T47D (cell line): ENCODE measurements around the gene MRPL4.

ENCODE experiments used
- DNase-seq, 2 experiments: peaks; one replicate each; pipeline versions ENCODE4 v3.0.0 to v3.0.0-alpha.2; 2011 to 2012; ENCODE audit warnings: low read depth in 1 of 2, low spot score in 1 of 2
- JUND ChIP-seq: IDR thresholded peaks from 2 replicates; pipeline ENCODE4 v1.6.1; 2012; ENCODE audit warnings: low read depth
- in situ Hi-C: cut with HindIII; loops from 2 replicates; pipeline ENCODE4 v1.10.0; 2016; ENCODE audit warnings: low sequenced_read_pairs, low pct_unique_long_range_greater_than_20kb

Gene MRPL4

DNA sequence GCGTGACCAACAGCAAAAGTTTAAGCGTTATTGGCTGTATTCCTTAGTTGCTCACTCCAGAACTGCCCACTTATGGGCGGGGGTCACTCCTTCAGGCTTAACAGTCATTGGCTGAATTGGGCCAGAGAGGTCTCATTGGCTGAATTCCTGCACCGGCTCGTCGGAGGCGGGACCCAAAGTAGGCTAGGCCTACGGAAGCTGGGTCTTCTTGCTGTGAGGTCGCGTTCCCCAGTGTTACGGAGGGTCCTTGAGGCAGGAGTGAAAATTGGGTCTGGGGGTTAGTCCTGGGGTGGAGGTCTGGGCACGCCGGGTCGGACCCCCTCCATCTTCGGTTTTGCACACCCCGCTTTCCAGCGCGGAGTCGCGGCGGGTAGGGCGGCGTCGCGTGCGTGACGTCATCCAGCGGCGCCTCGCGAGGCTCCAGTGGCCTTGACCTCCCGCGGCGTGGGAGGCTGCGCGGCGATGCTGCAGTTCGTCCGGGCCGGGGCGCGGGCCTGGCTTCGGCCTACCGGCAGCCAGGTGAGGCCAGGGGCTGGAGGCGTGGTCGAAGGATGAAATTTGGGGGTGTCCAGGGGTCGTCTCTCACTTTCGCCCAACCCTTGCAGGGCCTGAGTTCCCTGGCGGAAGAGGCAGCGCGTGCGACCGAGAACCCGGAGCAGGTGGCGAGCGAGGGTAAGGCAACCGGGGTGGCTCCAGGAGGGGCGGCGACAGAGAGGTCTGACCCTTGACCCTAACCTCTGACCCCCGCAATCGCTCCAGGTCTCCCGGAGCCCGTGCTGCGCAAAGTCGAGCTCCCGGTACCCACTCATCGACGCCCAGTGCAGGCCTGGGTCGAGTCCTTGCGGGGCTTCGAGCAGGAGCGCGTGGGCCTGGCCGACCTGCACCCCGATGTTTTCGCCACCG is at the start of gene MRPL4:
MRPL4 (plus strand) TSS at position 423 of the 903 bp plus-strand sequence; CDS start at position 463, 40 bp downstream.
- in situ Hi-C loops = no loop called here
- no peak for TF ChIP-seq JUND

GRCh38 chr19:10203686-10204085 is 48.3 kb upstream of the MRPL4 start:
- DNase-seq = no peak
- in situ Hi-C loops = no loop called here
- no peak for TF ChIP-seq JUND

More for the DNA sequence above, at the start of gene MRPL4:
- DNase-seq = peak; percentile 83 to 98

DNA sequence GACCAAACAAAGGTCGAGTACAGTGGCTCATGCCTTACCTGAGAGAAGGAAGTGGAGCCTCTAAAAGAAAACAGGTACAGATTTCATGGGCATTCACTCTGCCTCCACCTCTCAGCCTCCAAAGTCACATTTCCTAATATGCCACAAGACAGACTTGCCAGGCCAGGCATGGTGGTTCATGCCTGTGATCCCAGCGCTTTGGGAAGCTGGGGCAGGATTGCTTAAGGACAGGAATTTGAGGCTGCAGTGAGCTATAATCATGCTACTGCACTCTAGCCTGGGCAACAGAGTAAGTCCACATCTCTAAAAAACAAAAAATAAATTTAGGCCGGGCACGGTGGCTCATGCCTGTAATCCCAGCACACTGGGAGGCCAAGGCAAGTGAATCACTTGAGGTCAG is 46.4 kb upstream of the MRPL4 start:
- no peak for TF ChIP-seq JUND
- in situ Hi-C loops = no loop called here
- DNase-seq = no peak

GRCh38 chr19:10206226-10206885 is 45.7 kb upstream of the MRPL4 start:
- in situ Hi-C loops = no loop called here
- no peak for TF ChIP-seq JUND

DNA sequence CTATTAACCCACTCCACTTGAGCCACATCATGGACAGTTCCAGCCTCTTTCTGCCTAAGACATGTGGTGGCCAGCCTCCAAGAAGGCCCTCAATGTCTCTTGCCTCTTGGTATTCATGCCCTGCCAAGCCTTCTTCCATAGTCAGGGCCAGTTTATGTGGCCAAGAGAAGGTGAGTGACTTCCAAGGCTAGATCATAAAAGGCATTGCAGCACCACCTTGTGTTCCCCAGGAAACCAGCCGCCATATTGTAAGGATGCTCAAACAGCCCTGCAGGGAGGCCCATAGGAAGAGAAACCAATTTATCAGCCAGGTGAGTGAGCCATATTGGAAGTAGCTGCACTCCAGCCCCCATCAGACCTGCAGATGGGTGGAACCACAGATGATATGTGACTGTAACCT is 45.0 kb upstream of the MRPL4 start:
- no peak for TF ChIP-seq JUND
- in situ Hi-C loops = no loop called here
- no peak for DNase-seq

More at GRCh38 chr19:10206226-10206885, 45.7 kb upstream of the MRPL4 start:
- DNase-seq = no peak

DNA sequence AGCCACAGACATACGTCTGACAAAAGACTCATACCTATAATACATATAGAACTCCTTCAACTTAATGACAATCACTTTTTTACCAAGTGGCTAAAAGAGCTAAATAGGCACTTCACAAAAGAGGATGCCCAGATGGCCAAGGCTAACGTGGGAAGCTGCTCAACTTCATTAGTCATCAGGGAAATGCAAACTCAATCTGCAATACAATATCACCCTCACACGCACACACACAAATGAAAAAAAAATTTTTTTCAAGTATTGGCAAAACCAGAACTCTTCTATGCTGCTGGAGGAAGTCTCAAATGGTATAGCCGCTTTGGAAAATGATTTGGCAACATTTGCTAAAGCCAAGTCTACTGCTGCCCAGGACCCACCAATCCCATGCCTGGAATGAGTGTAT is 42.7 kb upstream of the MRPL4 start:
- in situ Hi-C loops = no loop called here

GRCh38 chr19:10211061-10211460 is 41.0 kb upstream of the MRPL4 start:
- DNase-seq = no peak
- no peak for TF ChIP-seq JUND
- in situ Hi-C loops = no loop called here

More for the DNA sequence above, 42.7 kb upstream of the MRPL4 start:
- TF ChIP-seq JUND = no peak
- no peak for DNase-seq

- TF ChIP-seq JUND = no peak
- in situ Hi-C loops = no loop called here
- DNase-seq = no peak
These were observed 40.3 kb upstream of the MRPL4 start for GRCh38 chr19:10211691-10212090.

DNA sequence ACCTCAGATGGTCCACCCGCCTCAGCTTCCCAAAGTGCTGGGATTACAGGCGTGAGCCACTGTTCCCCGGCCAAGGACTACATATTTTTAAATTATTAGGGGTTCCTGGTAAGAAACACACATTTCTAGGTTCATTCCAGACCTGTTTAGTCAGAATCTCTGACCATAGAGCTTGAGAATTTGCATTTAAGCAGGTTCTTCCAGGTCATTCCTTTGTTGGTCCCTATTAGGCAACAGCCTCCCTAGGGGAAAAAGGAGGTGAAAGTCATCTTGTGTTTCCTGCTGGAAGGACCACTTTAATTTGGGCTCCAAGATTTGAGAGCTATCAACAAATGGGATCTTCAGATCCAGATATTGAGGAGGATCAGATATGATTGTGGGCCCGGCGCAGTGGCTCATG is 37.2 kb upstream of the MRPL4 start:
- peak in 1 of 2 experiments; percentile 52 for DNase-seq
- no peak for TF ChIP-seq JUND
- in situ Hi-C loops = no loop called here

DNA sequence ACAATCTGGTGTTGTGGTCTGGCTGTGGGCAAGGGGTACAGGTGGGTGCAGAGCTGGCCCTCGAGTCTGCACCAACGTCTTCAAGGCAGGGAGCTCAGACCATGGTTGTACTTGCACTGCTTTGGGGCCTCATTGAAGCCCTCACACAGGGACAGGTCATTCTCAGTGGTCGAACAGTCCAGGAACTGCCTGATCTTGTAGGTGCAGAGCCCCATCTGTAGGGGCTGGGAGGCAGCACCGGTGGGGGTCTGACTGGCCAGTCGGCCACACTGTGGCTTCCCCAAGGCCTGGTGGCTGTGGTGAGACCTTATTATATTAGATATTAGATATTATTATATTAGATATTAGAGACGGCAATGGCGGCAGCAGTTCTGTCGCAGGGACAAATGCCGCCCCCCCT is 34.9 kb upstream of the MRPL4 start:
- no peak for DNase-seq
- in situ Hi-C loops = no loop called here
- TF ChIP-seq JUND = no peak

GRCh38 chr19:10219678-10220077 is 32.3 kb upstream of the MRPL4 start:
- DNase-seq = peak in 1 of 2 experiments; percentile 65
- TF ChIP-seq JUND = no peak
- in situ Hi-C loops = no loop called here

DNA sequence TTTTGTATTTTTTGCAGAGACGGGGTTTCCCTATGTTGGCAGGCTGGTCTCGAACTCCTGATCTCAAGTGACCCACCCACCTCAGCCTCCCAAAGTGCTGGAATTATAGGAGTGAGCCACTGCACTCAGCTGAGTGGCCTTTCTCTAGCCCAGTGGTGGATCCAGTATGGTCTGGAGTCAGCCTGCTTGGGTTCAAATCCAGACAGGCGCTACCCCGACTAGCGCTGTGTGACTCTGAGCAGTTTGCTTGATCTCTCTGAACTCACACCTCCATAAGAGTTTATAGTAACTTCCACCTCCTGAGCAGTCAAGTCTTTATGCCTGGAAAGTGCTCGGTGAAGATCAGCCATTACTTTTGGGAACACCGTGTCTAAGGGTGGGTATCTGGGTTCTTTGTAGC is 31.3 kb upstream of the MRPL4 start:
- in situ Hi-C loops = no loop called here
- DNase-seq = no peak
- TF ChIP-seq JUND = no peak

DNA sequence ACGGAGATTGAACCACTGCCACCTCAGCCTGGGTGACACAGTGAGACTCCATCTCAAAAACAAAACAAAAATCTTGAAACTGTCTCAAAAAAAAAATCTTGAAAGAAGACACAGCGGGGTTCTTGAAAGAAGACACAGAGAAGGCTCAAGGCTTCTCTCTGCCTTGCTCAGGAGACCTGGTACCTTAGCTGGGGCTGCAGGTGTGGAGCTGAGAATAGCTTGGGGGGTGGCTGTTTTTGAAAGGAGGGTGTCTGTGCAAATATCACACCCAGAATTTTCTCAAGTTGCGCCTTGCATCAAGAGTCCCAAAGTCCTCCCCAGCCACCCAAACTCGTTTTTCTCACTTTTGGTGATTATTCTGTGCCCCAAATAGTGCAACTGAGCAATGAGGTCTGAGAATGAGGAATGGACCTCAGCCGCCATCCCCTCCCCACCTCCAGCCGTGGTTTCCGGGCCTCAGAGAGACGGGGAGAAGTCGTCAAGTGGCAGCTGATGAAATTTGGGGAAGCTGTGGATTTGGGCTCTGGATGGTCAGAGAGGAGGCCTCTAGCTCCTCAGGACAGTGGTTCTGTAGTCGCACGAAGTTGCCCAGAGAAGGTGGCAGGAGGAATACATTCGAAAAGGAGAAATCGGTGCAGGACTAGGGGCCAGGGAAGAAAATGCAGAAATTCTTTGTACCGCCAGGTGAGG is 29.7 kb upstream of the MRPL4 start:
- TF ChIP-seq JUND = no peak
- in situ Hi-C loops = no loop called here
- DNase-seq = no peak
